Upper lobe of left lung (tissue), 6 donors: ENCODE results near the gene GAA. TPM values are rescaled to one million over a fixed set of nuclear protein-coding genes. Genes with fewer than 3 reads are reported as not detected.
A peak's percentile ranks its signal among the peaks of the same experiment; 100 is the strongest.

Experiments
- ATAC-seq, 2 donors: fragments of 200-7000 bp; cut with Tn5 transposase; one replicate each; pipeline ENCODE4 v1.9.1; 2022; ENCODE audit warnings: mild to moderate bottlenecking in 2 of 2, moderate library complexity in 2 of 2; ENCODE audit not compliant: low FRiP score in 2 of 2
- DNase-seq, 2 donors: peaks; one replicate each; pipeline ENCODE4 v3.0.0-alpha.2; 2019 to 2020
- H3K27ac ChIP-seq, 4 donors: fragments of 200-600 bp; sonication (generic); one replicate each; pipeline ENCODE4 v1.5.1; 2016 to 2019
- H3K27me3 ChIP-seq, 4 donors: fragments of 200-600 bp; sonication (generic); one replicate each; pipeline ENCODE4 v1.5.1; 2017 to 2019
- H3K36me3 ChIP-seq, 4 donors: fragments of 200-600 bp; sonication (generic); one replicate each; pipeline ENCODE4 v1.5.1; 2016 to 2019
- H3K4me1 ChIP-seq, 4 donors: fragments of 200-600 bp; sonication (generic); one replicate each; pipeline ENCODE4 v1.5.1; 2018 to 2019
- H3K4me3 ChIP-seq, 4 donors: fragments of 200-600 bp; sonication (generic); one replicate each; pipeline ENCODE4 v1.5.1; 2017 to 2019; ENCODE audit warnings: mild to moderate bottlenecking in 2 of 4, moderate library complexity in 1 of 4
- H3K9me3 ChIP-seq, 4 donors: fragments of 200-600 bp; sonication (generic); one replicate each; pipeline ENCODE4 v1.5.1; 2018 to 2019
- CTCF ChIP-seq, 6 experiments: fragments of 450-650 bp in 4 of 6; fragments of 200-600 bp in 2 of 6; sonication (generic) in 2 of 6; IDR thresholded peaks; one replicate each; pipeline ENCODE4 v1.5.1; 2016 to 2019; ENCODE audit warnings: antibody characterized with exemption in 6 of 6
- EP300 ChIP-seq, 4 donors: sonication (generic); formaldehyde crosslinking; IDR thresholded peaks; one replicate each; pipeline ENCODE4 v1.5.1; 2017; ENCODE audit warnings: antibody characterized with exemption in 4 of 4, control low read depth in 2 of 4
- POLR2A ChIP-seq, 4 donors: fragments of 450-650 bp; IDR thresholded peaks; one replicate each; pipeline ENCODE4 v1.5.1; 2016 to 2017; ENCODE audit warnings: antibody characterized with exemption in 4 of 4, mild to moderate bottlenecking in 2 of 4
- POLR2AphosphoS5 ChIP-seq, 2 donors: sonication (generic); formaldehyde crosslinking; IDR thresholded peaks; one replicate each; pipeline ENCODE4 v1.5.1; 2017; ENCODE audit warnings: antibody characterized with exemption in 2 of 2
- WGBS, 2 donors: methylation state at CpG; one replicate each; pipeline ENCODE4 v1.1.5; 2017 to 2018; 5-methylcytosine and 5-hydroxymethylcytosine counted together
- total RNA-seq, 6 donors: library from RNA; depleted of rRNA in 4 of 6; stranded (reverse); fragments of >200 nt in 4 of 6; gene quantifications; one replicate each; pipeline versions ENCODE4 v1.1.0 to v1.2.1, GENCODE V29; 2016 to 2021
- donor health status: DM: no; HTN: no; CAD: no; lungs with moderate emphysema.
- donor health status: DM: no; HTN: yes; CAD: no; lungs with severe emphysema.

The GAA gene
- total RNA-seq, 6 donors from 2014 or later: 54.7 to 178 (median 157) TPM

GRCh38 chr17:80091376-80091775, 10.0 kb upstream of the GAA start:
- Histone ChIP-seq H3K36me3 (peaks cover 0 to 3% (median 0%) of the 10 kb centered on the region in 4 donors), H3K4me3 (no peak overlapping the region), H3K27ac (peak overlapping the region in 1 of 4 donors; percentile 77), H3K27me3 (no peaks in the 10 kb centered on the region), H3K4me1 (peaks cover 0 to 3% (median 0%) of the 10 kb centered on the region in 4 donors), H3K9me3 (no peaks in the 10 kb centered on the region)
- no peak for TF ChIP-seq POLR2A (IDR thresholded peaks at IDR 0.05)
- TF ChIP-seq POLR2AphosphoS5 (IDR thresholded peaks at IDR 0.05): no peak
- no peak for TF ChIP-seq EP300 (IDR thresholded peaks at IDR 0.05)
- TF ChIP-seq CTCF (IDR thresholded peaks at IDR 0.05): no peak
- DNase-seq (no peak), ATAC-seq (no peak)
- 87 to 95% methylated on average over 4 of the region's 4 CpGs for WGBS, 2 donors

GRCh38 chr17:80092959-80093358, 8.4 kb upstream of the GAA start:
- ATAC-seq (peak; percentile 64 to 82), DNase-seq (peak in 1 of 2 donors; percentile 51)
- no peaks in the 10 kb centered on the region for H3K27me3 ChIP-seq
- TF ChIP-seq POLR2A (IDR thresholded peaks at IDR 0.05) (peak in 1 of 4 donors; percentile 34), CTCF (IDR thresholded peaks at IDR 0.05) (no peak), POLR2AphosphoS5 (IDR thresholded peaks at IDR 0.05) (no peak), EP300 (IDR thresholded peaks at IDR 0.05) (no peak)
- WGBS, 2 donors: 50 to 51% methylated on average over 8 of the region's 8 CpGs
- H3K9me3 ChIP-seq: no peaks in the 10 kb centered on the region
- no peak overlapping the region for H3K4me3 ChIP-seq
- H3K4me1 ChIP-seq: peaks cover 0 to 3% (median 0%) of the 10 kb centered on the region in 4 donors
- peak overlapping the region; percentile 75 to 81 (median 77) for H3K27ac ChIP-seq
- H3K36me3 ChIP-seq: no peaks in the 10 kb centered on the region

GRCh38 chr17:80095038-80095843, 6.1 kb upstream of the GAA start:
- H3K27me3 ChIP-seq: no peaks in the 10 kb centered on the region
- no peak overlapping the region for H3K27ac ChIP-seq
- H3K4me3 ChIP-seq: no peak overlapping the region
- no peaks in the 10 kb centered on the region for H3K36me3 ChIP-seq
- WGBS, 2 donors: 84 to 91% methylated on average over 19 to 37 of the region's 37 CpGs
- no peak for DNase-seq
- no peak for ATAC-seq
- peaks cover 0 to 3% (median 0%) of the 10 kb centered on the region in 4 donors for H3K4me1 ChIP-seq
- TF ChIP-seq EP300 (IDR thresholded peaks at IDR 0.05) (no peak), POLR2AphosphoS5 (IDR thresholded peaks at IDR 0.05) (no peak), CTCF (IDR thresholded peaks at IDR 0.05) (no peak), POLR2A (IDR thresholded peaks at IDR 0.05) (no peak)
- H3K9me3 ChIP-seq: no peaks in the 10 kb centered on the region

GRCh38 chr17:80095844-80096475, 5.4 kb upstream of the GAA start:
- no peaks in the 10 kb centered on the region for H3K9me3 ChIP-seq
- WGBS, 2 donors: 71 to 89% methylated on average over 4 to 14 of the region's 16 CpGs
- TF ChIP-seq EP300 (IDR thresholded peaks at IDR 0.05): no peak
- TF ChIP-seq POLR2A (IDR thresholded peaks at IDR 0.05): no peak
- no peak for TF ChIP-seq POLR2AphosphoS5 (IDR thresholded peaks at IDR 0.05)
- TF ChIP-seq CTCF (IDR thresholded peaks at IDR 0.05): no peak
- H3K4me3 ChIP-seq: no peak overlapping the region
- ATAC-seq (no peak), DNase-seq (peak in 1 of 2 donors; percentile 81)
- peaks cover 3 to 8% (median 7%) of the 10 kb centered on the region in 4 donors for H3K4me1 ChIP-seq
- H3K27ac ChIP-seq: no peak overlapping the region
- H3K27me3 ChIP-seq: no peaks in the 10 kb centered on the region
- no peaks in the 10 kb centered on the region for H3K36me3 ChIP-seq
